HG03457 (cell line): ENCODE data around the gene OR2A14.
"Not testable (repeated sequence)": the region's sequence is repeated elsewhere in the genome, so short reads cannot be mapped to it uniquely, and the experiment has no call there.

ENCODE experiments used
- ATAC-seq: cut with Tn5 transposase; IDR thresholded peaks from one replicate; pipeline ENCODE4 v1.9.1; 2021; ENCODE audit warnings: moderate number of reproducible peaks; ENCODE audit not compliant: unreplicated experiment

Gene OR2A14

DNA sequence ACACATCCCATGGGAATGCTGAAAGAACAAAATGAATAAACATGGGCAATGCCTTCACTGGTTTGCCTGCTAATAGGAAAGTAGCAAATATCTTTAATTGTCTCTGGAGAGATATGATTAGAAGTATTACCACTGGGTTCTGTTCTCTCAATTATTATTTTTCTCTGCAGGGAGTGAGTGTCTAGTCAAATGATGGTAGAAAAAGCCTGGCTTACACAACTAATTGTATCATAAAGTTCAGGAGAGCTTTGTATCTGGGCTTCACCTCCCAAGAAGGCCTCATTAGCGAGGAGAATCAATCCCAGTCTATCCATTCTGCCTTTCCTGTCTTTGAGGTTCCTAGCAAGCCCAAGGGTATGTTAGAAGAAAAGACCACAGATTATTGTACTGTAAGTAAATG is at the start of gene OR2A14:
TSS of gene OR2A14 (plus strand) at position 301 of the 400 bp plus-strand sequence. CDS start 5,937 bp downstream, outside the sequence.
- no peak for ATAC-seq

- no peak for ATAC-seq
Observed at GRCh38 chr7:144074374-144074773, 48.6 kb upstream of the OR2A14 start.

- ATAC-seq = no peak
Observed at GRCh38 chr7:144085978-144086377, 37.0 kb upstream of the OR2A14 start, which contains the start of gene OR2A12. Gene OR2A12, plus strand, starts transcription at chr7:144086278. Its CDS starts 8,830 bp downstream, at chr7:144095108.

GRCh38 chr7:144086730-144087129 is 36.2 kb upstream of the OR2A14 start:
- no peak for ATAC-seq

GRCh38 chr7:144087230-144087629 is 35.7 kb upstream of the OR2A14 start:
- no peak for ATAC-seq

GRCh38 chr7:144090667-144091066 is 32.3 kb upstream of the OR2A14 start:
- ATAC-seq = no peak

DNA sequence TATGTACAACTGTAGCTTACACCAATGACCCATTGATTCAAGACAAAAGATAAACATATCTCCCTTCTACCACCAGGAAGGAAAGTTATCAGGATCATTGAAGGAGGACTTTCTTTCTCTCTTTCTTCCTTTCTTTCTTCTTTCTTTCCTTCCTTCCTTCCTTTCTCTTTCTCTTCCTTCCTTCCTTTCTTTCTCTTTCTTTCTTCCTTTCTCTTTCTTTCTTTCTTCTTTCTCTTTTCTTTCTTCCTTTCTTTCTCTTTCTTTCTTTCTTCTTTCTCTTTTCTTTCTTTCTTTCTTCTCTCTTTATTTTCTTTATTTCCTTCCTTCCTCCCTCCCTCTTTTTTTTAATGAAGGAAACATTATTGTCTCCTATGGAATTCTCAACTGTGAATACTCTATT is 24.2 kb upstream of the OR2A14 start:
- ATAC-seq = no peak

GRCh38 chr7:144100607-144101006 is 22.4 kb upstream of the OR2A14 start:
- no peak for ATAC-seq

- ATAC-seq = no peak
Observed at GRCh38 chr7:144102041-144102440, 20.9 kb upstream of the OR2A14 start.

DNA sequence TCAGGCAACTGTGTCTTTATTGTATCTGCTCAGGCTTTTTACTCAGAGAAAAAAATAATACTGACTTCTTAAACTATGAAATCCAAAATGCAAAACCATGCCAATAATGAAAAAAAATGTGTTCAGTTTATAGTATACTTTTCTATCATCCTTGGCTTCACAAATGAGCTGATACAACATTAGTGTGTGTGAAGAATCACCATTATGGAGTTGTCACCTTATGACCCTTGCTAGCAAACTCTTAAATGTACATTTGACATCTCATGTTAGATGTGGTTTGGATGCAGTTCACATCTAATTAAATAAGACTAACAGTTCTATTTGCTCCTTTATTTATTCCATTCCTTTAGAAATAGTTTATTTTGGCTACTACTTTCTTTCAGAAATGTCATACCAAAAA is 17.8 kb upstream of the OR2A14 start:
- no peak for ATAC-seq

GRCh38 chr7:144109283-144109682 is 13.7 kb upstream of the OR2A14 start, which contains the start of gene OR2A2:
Gene OR2A2, plus strand, starts transcription at chr7:144109583. Its CDS starts 0 bp downstream, at chr7:144109583.
- no peak for ATAC-seq

GRCh38 chr7:144110272-144110671 is 12.7 kb upstream of the OR2A14 start:
- ATAC-seq = no peak

DNA sequence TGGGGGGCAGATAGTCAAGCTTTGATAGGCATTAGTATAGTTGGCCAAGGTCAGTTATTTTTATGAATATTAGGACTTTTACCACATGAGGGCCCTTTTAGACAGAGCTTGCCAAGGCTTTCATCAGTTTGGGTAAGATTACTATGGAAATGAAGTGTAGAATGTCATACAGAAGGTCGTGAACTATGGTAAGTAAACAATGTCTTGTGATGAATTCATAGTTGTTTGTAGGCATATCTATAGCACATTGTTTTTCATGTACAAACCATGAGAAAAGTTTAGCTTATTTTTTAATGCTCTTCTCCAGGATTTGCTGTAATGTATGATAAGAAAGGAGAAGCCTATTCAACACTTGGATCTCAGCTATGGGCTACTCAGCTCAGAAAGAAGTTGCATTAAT is 9.3 kb upstream of the OR2A14 start:
- ATAC-seq = no peak

GRCh38 chr7:144118341-144118740 is 4.6 kb upstream of the OR2A14 start:
- ATAC-seq = no peak

GRCh38 chr7:144127714-144128334 is 4.8 kb downstream of the OR2A14 start:
- ATAC-seq = peak; percentile 100

- ATAC-seq = not testable (repeated sequence)
Observed at GRCh38 chr7:144129601-144130000, 6.6 kb downstream of the OR2A14 start.

DNA sequence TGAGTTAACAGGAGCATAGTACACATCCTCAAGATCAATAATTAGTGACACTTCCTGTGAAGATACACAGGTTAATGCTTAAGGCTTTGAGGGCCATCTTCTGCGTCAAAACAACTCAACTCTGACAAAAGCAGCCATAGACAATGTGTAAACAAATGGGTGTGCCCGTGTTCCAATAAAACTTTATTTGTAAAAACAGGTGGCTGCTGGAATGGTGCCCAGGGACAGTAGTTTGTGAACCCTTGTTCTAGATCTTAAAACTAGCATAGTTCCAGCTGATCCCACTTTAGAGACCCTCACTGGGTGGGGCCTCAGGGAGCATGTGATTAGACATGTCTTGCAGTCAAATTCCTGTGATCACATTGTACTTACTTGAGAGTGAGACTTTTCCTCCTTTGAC is 7.8 kb downstream of the OR2A14 start:
- ATAC-seq = no peak

DNA sequence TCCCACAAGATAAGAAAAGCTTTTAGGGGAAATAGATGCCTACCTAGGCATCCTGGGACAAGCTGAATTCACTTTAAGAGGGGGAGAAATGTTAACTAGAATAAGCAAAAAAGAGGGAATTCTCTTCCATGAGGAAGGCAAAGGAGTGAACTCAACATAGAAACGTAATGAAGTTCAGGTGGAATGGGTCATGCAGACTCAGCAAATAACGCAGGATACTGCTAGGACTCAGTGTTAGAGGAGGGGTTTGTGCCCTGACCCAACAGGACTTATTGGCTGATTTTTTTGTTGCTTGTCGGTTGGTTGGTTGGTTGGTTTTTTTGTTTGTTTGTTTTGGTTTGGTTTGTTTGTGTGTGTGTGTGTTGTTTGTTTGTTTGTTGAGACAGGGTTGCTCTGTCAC is 9.3 kb downstream of the OR2A14 start:
- no peak for ATAC-seq

GRCh38 chr7:144133307-144133706 is 10.3 kb downstream of the OR2A14 start:
- ATAC-seq = no peak

DNA sequence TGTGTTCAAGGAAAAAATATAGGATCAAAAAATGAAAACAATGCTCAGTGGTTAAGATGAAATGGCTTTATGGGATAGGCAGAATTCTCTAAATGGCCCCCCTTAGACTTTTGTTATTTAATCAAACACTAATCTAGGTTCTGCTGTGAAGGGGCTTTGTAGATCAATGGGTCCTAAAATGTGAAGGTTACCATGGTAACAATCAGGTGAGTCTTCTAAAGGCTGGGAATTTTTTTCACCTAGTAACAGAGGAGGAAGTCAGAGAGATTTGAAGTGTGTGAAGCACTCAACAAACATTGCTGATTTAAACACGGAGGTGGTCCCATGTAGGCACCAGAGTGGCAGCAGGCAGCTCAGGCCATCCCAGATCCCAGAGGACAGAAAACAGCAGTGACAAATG is 11.1 kb downstream of the OR2A14 start:
- ATAC-seq = no peak

DNA sequence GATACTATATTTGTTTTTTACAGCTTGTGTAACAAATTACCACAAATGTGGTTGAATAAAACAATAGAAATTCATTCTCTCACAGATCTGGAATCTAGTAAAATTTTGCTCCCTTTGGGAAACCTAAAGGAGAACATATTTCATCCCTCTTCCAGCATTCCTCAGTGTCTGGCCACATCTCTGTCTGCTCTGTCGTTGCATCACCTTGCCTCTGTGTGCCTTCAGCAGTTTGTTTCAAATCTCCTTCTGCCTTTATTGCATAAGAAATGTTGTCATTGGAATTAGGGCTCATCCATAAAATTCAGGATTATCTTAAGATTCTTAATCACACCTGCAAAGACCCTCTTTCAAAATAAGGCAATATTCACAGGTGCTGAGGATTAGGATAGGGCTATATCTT is 14.5 kb downstream of the OR2A14 start:
- ATAC-seq = no peak

DNA sequence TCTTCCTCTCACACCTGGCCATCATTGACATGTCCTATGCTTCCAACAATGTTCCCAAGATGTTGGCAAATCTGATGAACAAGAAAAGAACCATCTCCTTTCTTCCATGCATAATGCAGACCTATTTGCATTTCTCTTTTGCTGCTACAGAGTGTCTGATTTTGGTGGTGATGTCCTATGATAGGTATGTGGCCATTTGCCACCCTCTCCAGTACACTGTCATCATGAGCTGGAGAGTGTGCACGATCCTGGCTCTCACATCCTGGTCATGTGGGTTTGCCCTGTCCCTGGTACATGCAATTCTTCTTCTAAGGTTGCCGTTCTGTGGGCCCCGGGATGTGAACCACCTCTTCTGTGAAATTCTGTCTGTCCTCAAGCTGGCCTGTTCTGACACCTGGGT is 19.2 kb downstream of the OR2A14 start:
- no peak for ATAC-seq

GRCh38 chr7:144144426-144144825 is 21.4 kb downstream of the OR2A14 start:
- no peak for ATAC-seq
